HFFc6 (cell line): ENCODE measurements around the gene ABCF2. TPM values are rescaled to one million over a fixed set of nuclear protein-coding genes. Genes with fewer than 3 reads are reported as not detected.

ENCODE experiments used
- DNase-seq: peaks from one replicate; pipeline ENCODE4 v3.0.0-alpha.2; 2018
- H3K27ac Mint-ChIP-seq: 2 replicates; pipeline ENCODE4 v1.8.0; 2020; ENCODE audit warnings: mild to moderate bottlenecking, mixed read lengths
- H3K27me3 Mint-ChIP-seq: 2 replicates; pipeline ENCODE4 v1.8.0; 2021; ENCODE audit warnings: mild to moderate bottlenecking, moderate library complexity, mixed read lengths; ENCODE audit not compliant: insufficient read depth
- H3K36me3 Mint-ChIP-seq: 2 replicates; pipeline ENCODE4 v1.8.0; 2021; ENCODE audit warnings: low read depth, mixed read lengths
- H3K4me1 Mint-ChIP-seq: 2 replicates; pipeline ENCODE4 v1.8.0; 2020; ENCODE audit warnings: low read depth, mixed read lengths
- H3K4me3 Mint-ChIP-seq: 2 replicates; pipeline ENCODE4 v1.8.0; 2020; ENCODE audit warnings: mild to moderate bottlenecking, moderate library complexity, mixed read lengths
- H3K9me3 Mint-ChIP-seq: 2 replicates; pipeline ENCODE4 v1.8.0; 2020; ENCODE audit warnings: mild to moderate bottlenecking, mixed read lengths
- total RNA-seq, 6 experiments: library from RNA; stranded (reverse); fragmentation: NEBNext Ultra II Directional; extraction: Animal tissue kit (Norgen Biotek cat#: 25700); gene quantifications; 2 replicates in 1 of 6; 3 replicates in 5 of 6; pipeline ENCODE4 v1.2.3, GENCODE V29; 2021
- TF ChIP-seq, protein P1 (sequence below): fragments of 200-600 bp; sonication (generic); IDR thresholded peaks from 2 replicates; pipeline ENCODE4 v1.5.0; 2021; ENCODE audit warnings: antibody characterized with exemption, mild to moderate bottlenecking

The ABCF2 gene
- total RNA-seq, 6 experiments from 2014 or later: 63.8 to 79.7 (median 67.8) TPM

DNA sequence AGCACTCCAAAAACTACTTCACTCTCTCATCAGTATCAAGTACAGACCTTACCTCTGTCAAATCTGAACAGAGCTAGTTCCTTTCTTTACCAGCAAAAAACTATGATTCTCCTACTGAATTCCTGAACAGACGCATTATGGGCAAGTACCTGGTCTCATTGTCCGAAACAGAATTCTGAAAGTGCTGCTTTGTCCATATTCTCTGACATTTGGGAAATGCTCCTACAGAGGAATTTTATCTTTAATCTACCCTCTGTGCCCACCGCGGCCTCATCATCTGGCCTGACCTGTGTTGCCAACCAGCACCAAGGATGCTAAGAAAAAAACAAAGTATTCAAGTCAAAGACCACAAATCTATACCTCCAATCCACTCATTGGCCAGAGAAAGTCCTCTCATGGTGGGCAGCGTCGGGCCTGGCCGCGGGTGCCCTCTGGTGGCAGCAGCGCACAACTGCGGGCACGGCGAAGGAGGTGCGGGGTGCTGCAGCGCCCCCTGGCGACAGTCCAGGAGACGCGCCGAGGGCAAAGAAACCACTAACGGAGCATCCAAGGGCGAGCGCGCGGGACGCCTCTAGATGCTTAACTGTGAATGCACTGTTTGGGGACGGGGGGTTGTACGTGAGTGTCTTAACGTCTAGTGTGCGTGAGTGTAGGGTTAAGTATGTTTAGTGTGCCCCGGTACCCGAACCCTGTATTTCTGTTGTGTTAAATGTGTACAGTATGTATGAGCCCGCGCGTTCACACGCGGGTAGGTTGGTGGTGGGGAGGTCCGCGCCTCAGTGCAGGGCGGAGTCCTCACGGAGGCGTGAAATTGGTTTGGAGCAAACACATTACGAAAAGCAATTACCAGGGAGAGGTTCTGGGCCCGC, 54.5 kb downstream of the ABCF2 start:
- no peak overlapping the region for H3K27ac Mint-ChIP-seq
- H3K4me1 Mint-ChIP-seq: peaks cover 13% of the 10 kb centered on the region
- H3K27me3 Mint-ChIP-seq: peaks cover 53% of the 10 kb centered on the region
- no peaks in the 10 kb centered on the region for H3K9me3 Mint-ChIP-seq
- DNase-seq: peak; percentile 41
- TF ChIP-seq, protein P1, sequence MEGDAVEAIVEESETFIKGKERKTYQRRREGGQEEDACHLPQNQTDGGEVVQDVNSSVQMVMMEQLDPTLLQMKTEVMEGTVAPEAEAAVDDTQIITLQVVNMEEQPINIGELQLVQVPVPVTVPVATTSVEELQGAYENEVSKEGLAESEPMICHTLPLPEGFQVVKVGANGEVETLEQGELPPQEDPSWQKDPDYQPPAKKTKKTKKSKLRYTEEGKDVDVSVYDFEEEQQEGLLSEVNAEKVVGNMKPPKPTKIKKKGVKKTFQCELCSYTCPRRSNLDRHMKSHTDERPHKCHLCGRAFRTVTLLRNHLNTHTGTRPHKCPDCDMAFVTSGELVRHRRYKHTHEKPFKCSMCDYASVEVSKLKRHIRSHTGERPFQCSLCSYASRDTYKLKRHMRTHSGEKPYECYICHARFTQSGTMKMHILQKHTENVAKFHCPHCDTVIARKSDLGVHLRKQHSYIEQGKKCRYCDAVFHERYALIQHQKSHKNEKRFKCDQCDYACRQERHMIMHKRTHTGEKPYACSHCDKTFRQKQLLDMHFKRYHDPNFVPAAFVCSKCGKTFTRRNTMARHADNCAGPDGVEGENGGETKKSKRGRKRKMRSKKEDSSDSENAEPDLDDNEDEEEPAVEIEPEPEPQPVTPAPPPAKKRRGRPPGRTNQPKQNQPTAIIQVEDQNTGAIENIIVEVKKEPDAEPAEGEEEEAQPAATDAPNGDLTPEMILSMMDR: peak; percentile 100
- H3K4me3 Mint-ChIP-seq: no peak overlapping the region; the same call in 1 of the 2 replicates
- no peaks in the 10 kb centered on the region for H3K36me3 Mint-ChIP-seq

DNA sequence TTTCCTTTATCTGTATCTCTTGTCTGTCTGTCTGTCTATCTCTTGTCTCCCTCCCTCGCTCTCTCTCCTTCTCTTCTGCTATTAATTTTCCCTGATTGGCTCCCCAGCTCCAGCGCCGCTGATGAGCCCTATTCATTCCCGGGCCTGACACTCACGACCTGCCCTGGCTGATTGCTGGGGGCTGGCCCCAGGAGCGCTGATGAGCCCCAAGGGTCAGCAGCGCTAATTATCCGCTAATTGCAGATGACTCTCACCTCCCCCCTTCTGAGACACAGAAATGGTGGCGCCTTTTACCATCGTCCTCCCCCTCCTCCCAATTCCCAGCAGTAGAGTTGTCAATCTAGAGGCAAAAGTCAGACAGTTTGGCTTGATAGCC, 58.2 kb downstream of the ABCF2 start:
- no peak for DNase-seq
- H3K4me3 Mint-ChIP-seq: no peak overlapping the region
- no peaks in the 10 kb centered on the region for H3K36me3 Mint-ChIP-seq
- H3K27me3 Mint-ChIP-seq: peaks cover 54% of the 10 kb centered on the region
- H3K9me3 Mint-ChIP-seq: no peaks in the 10 kb centered on the region
- TF ChIP-seq, protein P1: no peak
- H3K4me1 Mint-ChIP-seq: peaks cover 13% of the 10 kb centered on the region
- no peak overlapping the region for H3K27ac Mint-ChIP-seq

DNA sequence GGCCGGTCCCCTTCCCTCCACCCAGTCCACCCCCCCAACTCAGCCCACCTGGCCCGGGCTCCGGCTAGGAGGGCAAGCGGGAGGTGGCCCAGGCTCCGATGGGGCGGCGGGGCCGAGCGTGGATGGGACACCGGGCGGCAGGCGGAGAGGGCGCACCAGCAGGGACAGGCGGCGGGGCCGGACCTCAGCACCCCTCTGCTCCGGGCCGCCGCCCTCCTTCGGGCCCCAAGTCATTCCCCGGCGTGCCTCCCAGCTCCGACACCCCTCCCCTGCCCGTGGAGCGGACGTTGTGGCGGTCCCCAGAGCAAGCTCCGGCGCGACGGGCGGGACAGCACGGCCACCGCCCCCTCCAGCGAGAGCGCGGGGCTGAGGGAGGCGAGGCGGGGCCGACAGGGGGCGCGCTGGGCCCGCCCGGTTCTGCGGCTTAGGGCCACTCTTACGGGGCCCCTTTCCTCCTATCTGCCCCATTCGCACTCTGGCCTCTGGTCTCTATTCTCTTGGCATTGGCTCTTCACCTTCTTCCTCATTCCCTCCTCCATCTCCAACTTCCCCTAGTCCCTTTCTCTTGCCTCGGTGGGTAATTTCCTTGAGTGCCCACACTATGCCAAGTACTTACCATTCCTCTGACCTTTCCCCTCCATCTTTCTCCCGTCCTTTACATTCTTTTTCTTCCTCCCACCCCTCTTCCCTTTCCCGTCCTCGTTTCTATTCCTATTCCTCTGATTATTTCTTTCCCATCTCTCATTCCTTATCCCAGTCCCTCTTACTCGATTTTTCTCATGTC, 58.8 kb downstream of the ABCF2 start:
- Mint-ChIP-seq H3K4me1 (peaks cover 13% of the 10 kb centered on the region), H3K36me3 (no peaks in the 10 kb centered on the region), H3K4me3 (no peak overlapping the region), H3K27ac (no peak overlapping the region), H3K27me3 (peaks cover 52% of the 10 kb centered on the region), H3K9me3 (no peaks in the 10 kb centered on the region)
- TF ChIP-seq, protein P1: peak; percentile 67
- no peak for DNase-seq

DNA sequence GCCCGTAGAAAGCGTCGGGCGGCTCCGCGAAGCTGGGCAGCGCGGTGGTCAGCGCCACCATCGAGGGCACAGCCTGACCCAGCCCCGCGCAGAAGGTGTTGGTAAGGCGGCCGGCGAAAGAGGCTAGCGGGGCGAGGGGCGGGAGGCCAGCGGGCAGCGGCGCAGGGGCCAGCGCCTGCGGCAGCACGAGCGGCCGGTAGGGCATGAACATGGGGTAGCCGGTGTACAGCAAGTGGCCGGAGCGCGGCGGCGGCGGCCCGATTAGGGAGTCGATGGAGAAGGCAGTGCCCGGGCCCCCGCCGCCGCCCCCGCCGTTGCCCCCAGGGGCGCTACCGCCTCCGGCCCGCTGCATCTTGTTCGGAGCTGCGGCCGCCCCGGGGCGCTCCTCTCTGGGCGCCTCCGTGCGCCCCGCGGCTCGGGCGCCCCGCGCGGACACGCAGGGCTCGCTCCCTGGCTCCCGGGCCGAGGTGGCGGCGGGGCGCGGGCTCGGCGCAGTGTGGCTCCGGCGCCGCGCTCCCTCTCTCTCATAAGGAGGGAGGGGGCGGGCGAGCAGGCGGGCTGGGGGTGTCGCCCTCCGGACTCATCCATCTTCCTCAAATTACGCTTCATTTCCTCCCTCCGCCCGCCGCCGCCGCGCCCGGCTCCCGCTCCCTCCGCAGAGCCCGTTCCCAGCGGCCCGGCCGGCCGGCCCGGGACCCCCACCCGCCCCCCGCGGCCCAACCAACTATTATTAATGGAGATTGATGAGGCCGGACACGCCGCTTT, 59.6 kb downstream of the ABCF2 start, which contains the start of gene GBX1:
TSS of gene GBX1 (minus strand) at position 498 of the 765 bp plus-strand sequence. CDS start at position 352, 146 bp downstream.
- Mint-ChIP-seq H3K36me3 (no peaks in the 10 kb centered on the region), H3K9me3 (no peaks in the 10 kb centered on the region), H3K27me3 (peaks cover 44% of the 10 kb centered on the region), H3K4me1 (peaks cover 10% of the 10 kb centered on the region), H3K4me3 (no peak within 1 kb of the TSS), H3K27ac (no peak within 1 kb of the TSS)
- TF ChIP-seq, protein P1: no peak
- DNase-seq: no peak

DNA sequence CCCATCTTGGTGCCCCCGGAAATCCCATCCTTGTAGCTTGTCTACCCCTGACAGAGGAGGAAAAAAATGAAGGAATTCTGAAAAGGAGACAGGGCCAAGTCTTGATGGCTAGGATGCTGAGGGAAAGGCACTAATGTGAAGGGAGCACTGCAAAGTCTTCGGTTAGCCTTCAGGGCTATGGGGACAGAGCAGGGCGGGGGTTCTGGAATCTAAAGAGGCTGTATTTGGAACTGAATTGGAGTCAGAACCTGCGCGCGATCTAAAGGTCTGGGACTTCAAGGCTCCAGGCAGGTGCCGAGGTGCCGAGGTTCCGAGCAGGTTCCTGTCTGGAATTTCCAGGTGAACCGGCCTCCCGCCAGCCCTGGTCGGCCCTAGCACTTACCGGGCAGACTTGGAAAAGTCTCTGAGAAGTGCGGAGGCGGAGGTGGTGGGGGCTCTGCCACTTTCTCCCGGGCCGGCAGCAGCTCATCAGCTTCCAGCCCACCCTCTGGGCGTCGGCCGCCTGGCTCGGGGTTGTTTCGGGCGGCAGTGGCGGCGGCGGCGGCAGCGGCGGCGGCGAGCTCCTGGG, 60.3 kb downstream of the ABCF2 start:
- Mint-ChIP-seq H3K4me3 (no peak overlapping the region), H3K36me3 (no peaks in the 10 kb centered on the region), H3K27ac (no peak overlapping the region), H3K9me3 (no peaks in the 10 kb centered on the region), H3K27me3 (peaks cover 40% of the 10 kb centered on the region), H3K4me1 (peaks cover 5% of the 10 kb centered on the region; the same call in 1 of the 2 replicates)
- no peak for DNase-seq
- TF ChIP-seq, protein P1: no peak
